GM12878 (cell line): ENCODE results near the gene HIPK4. TPM values are rescaled to one million over a fixed set of nuclear protein-coding genes. Genes with fewer than 3 reads are reported as not detected.

ENCODE experiments used
- ATAC-seq: fragments of 200-7000 bp; cut with Tn5 transposase; 3 replicates; pipeline ENCODE4 v1.9.1; 2020; ENCODE audit warnings: mild to moderate bottlenecking, moderate library complexity
- BruUV-seq: library from RNA; stranded (reverse); fragments of 400-500 nt; replicated peaks from 2 replicates; lab custom pipeline; 2021; lab: Mats Ljungman, UMichigan
- CTCF ChIA-PET: fragments of 300-600 bp; sonication (Branson Sonifier 250); formaldehyde crosslinking; extraction: SDS; loops from one replicate; lab custom pipeline; 2021; ENCODE audit warnings: inconsistent platforms; lab: Yijun Ruan, JAX
- POLR2A ChIA-PET: fragments of 350-600 bp; formaldehyde crosslinking; extraction: SDS; loops from one replicate; lab custom pipeline; 2021; ENCODE audit warnings: inconsistent platforms; lab: Charles Lee
- RAD21 ChIA-PET: fragments of 300-600 bp; sonication (Branson Sonifier 250); formaldehyde crosslinking; loops from one replicate; lab custom pipeline; 2023; ENCODE audit warnings: antibody characterized with exemption; ENCODE audit not compliant: unreplicated experiment; lab: Charles Lee
- SMC1A ChIA-PET: fragments of 300-600 bp; sonication (Branson Sonifier 250); formaldehyde crosslinking; loops from one replicate; lab custom pipeline; 2023; ENCODE audit not compliant: unreplicated experiment, uncharacterized antibody; lab: Charles Lee
- DNase-seq: peaks from one replicate; pipeline ENCODE4 v3.0.0-alpha.2; 2011; ENCODE audit warnings: low read depth, low spot score
- FAIRE-seq: peaks from 3 replicates; lab custom pipeline; 2011; peaks lifted over from hg19 to GRCh38; lab: Jason Lieb, UNC
- H2AFZ ChIP-seq: 2 replicates; pipeline ENCODE4 v1.6.0; 2011; ENCODE audit warnings: low read depth, low read length, control low read depth; ENCODE audit not compliant: control insufficient read depth
- H3K27ac ChIP-seq: 2 replicates; pipeline ENCODE4 v1.5.1; 2011; ENCODE audit warnings: control low read depth; ENCODE audit not compliant: control insufficient read depth, insufficient read depth
- H3K27me3 ChIP-seq, 2 experiments: replicated peaks in 1 of 2; 2 replicates each; pipeline versions ENCODE4 v1.6.0 to v1.6.1; 2011; ENCODE audit warnings: low read length in 1 of 2; ENCODE audit not compliant: control insufficient read depth in 2 of 2, insufficient read depth in 2 of 2
- H3K36me3 ChIP-seq, 2 experiments: 2 replicates each; pipeline ENCODE4 v1.5.1; 2011; ENCODE audit warnings: low read length in 1 of 2; ENCODE audit not compliant: control insufficient read depth in 2 of 2, insufficient read depth in 2 of 2
- H3K4me1 ChIP-seq: 2 replicates; pipeline ENCODE4 v1.6.1; 2011; ENCODE audit warnings: mild to moderate bottlenecking, low read length, moderate library complexity, mixed read lengths; ENCODE audit not compliant: control insufficient read depth, insufficient read depth
- H3K4me2 ChIP-seq: 2 replicates; pipeline ENCODE4 v1.6.0; 2011; ENCODE audit warnings: control low read depth; ENCODE audit not compliant: control insufficient read depth, insufficient read depth
- H3K4me3 ChIP-seq: fragments of 200-600 bp; sonication (generic); 2 replicates; pipeline ENCODE4 v1.5.1; 2016
- H3K79me2 ChIP-seq: 2 replicates; pipeline ENCODE4 v1.6.0; 2011; ENCODE audit warnings: low read length; ENCODE audit not compliant: control insufficient read depth, insufficient read depth
- H3K9ac ChIP-seq: 2 replicates; pipeline ENCODE4 v1.8.0; 2011; ENCODE audit warnings: low read length, control low read depth, mixed read lengths; ENCODE audit not compliant: control insufficient read depth, insufficient read depth
- H3K9me3 ChIP-seq: replicated peaks from 3 replicates; pipeline ENCODE4 v1.5.1; 2011; ENCODE audit warnings: mild to moderate bottlenecking, low read length; ENCODE audit not compliant: control insufficient read depth, insufficient read depth
- H4K20me1 ChIP-seq: 2 replicates; pipeline ENCODE4 v1.6.0; 2011; ENCODE audit not compliant: control insufficient read depth, insufficient read depth
- MYB ChIP-seq: fragments of 150-350 bp; IDR thresholded peaks from 2 replicates; pipeline ENCODE4 v1.6.1; 2014; ENCODE audit warnings: mild to moderate bottlenecking, low read depth, low read length, borderline replicate concordance
- NFYA ChIP-seq: IDR thresholded peaks from 2 replicates; pipeline ENCODE4 v1.6.1; 2011; ENCODE audit warnings: low read depth, mild to moderate bottlenecking, low read length, improper control_type of control experiment, borderline replicate concordance
- NR2C1 ChIP-seq: fragments of 450-650 bp; IDR thresholded peaks from 2 replicates; pipeline ENCODE4 v1.6.1; 2017; ENCODE audit warnings: antibody characterized with exemption, mild to moderate bottlenecking, moderate library complexity
- POLR2AphosphoS2 ChIP-seq: IDR thresholded peaks from 2 replicates; pipeline ENCODE4 v1.6.1; 2011; ENCODE audit warnings: low read depth, mild to moderate bottlenecking, low read length, improper control_type of control experiment, moderate library complexity
- ZSCAN29 ChIP-seq: fragments of 450-650 bp; IDR thresholded peaks from 2 replicates; pipeline ENCODE4 v1.6.1; 2017; ENCODE audit warnings: mild to moderate bottlenecking, moderate library complexity
- WGBS: methylation state at CpG from one replicate; pipeline ENCODE4 v1.1.6; 2016; ENCODE audit warnings: low lambda C conversion rate; ENCODE audit not compliant: insufficient replicate concordance, insufficient coverage; ENCODE audit errors: missing lambda C conversion rate; 5-methylcytosine and 5-hydroxymethylcytosine counted together
- in situ Hi-C: fragments of 300-500 bp; cut with MboI; formaldehyde crosslinking; loops from 9 replicates; pipeline ENCODE4 v1.14.3; 2018; ENCODE audit warnings: mixed read lengths
- intact Hi-C: fragments of 100-400 bp; cut with micrococcal nuclease; formaldehyde crosslinking; loops from one replicate; pipeline ENCODE4 v1.14.2; 2022; ENCODE audit not compliant: unreplicated experiment
- polyA plus RNA-seq, 11 experiments: library from polyadenylated mRNA; depleted of rRNA in 4 of 11; unstranded in 6 of 11; stranded (reverse) in 5 of 11; fragments of >200 nt; fragmentation: Nextera tagmentation in 4 of 11; fragmentation: Illumina TruSeq in 1 of 11; extraction: Ambion mirVana in 4 of 11; extraction: Trizol in 1 of 11; gene quantifications; 1 replicate in 1 of 11; 2 replicates in 10 of 11; pipeline versions ENCODE4 v1.2.1 to v1.2.3, GENCODE V29; 2011 to 2016; ENCODE audit warnings: inconsistent platforms in 2 of 11, missing spikeins in 2 of 11, low read depth in 1 of 11
- total RNA-seq, 4 experiments: library from RNA; depleted of rRNA in 3 of 4; stranded (reverse); fragments of >200 nt in 3 of 4; fragmentation: Illumina TruSeq in 1 of 4; extraction: Trizol in 1 of 4; gene quantifications; 2 replicates each; pipeline versions ENCODE4 v1.2.1 to v1.2.3, GENCODE V29; 2013 to 2021
- TF ChIP-seq, protein P1 (sequence below): IDR thresholded peaks from 2 replicates; pipeline ENCODE4 v1.6.1; 2011; ENCODE audit warnings: mild to moderate bottlenecking, low read depth, low read length, moderate library complexity; ENCODE audit not compliant: insufficient replicate concordance

Gene HIPK4
- total and polyA plus RNA-seq, 10 of the 15 experiments (the other 5 are each of a cell fraction or from before 2014, with no cell fraction given): 0.07 to 0.13 (median 0.08) TPM; not detected in 7

DNA sequence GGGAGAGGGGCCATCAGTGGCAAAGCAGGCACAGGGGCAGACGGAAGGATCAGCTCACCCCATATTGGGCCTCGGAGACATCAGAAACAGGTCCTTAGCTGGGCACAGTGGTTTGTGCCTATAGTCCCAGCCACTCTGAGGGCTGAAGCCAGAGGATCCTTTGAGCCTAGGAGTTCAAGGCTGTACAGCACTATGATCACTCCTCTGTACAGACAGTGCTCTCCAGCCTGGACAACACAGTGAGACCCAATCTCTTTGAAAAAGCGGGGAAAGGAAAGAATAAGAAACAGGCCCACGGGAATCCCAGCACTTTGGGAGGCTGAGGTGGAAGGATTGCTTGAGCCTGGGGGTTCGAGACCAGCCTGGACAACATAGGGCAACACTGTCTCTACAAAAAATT is 29.8 kb upstream of the HIPK4 start:
- no peak overlapping the region for H3K27ac ChIP-seq
- SMC1A ChIA-PET: interaction anchor here (0.7 to 2.3 kb wide), 12 partner anchors 8 to 114 kb away, joined by 3 to 35 read pairs (median 6); partner anchors contain the start of genes BLVRB and SERTAD3
- no peak for FAIRE-seq

More for the DNA sequence above, 29.8 kb upstream of the HIPK4 start:
- ChIA-PET RAD21 (interaction anchor here (0.6 to 2.7 kb wide), 7 partner anchors 8 to 115 kb away, joined by 5 to 35 read pairs (median 15); partner anchors contain the start of genes BLVRB and SERTAD3), POLR2A (interaction anchor here (0.6 to 5.5 kb wide), 10 partner anchors 9 to 24 kb away, joined by 3 to 55 read pairs (median 8); partner anchors contain the start of gene SERTAD3), CTCF (interaction anchor here (1.2 to 7.1 kb wide), 13 partner anchors 9 to 184 kb away, joined by 3 to 67 read pairs (median 8); partner anchors contain the start of genes BLVRB, C19orf47, PLD3 and SERTAD3)
- Histone ChIP-seq H3K4me1 (peaks cover 22% of the 10 kb centered on the region), H3K79me2 (peaks cover 22% of the 10 kb centered on the region), H3K4me2 (no peak overlapping the region), H2AFZ (no peak overlapping the region), H3K27me3 (no peaks in the 10 kb centered on the region), H3K9ac (no peak overlapping the region), H3K4me3 (no peak overlapping the region), H3K9me3 (no peaks in the 10 kb centered on the region), H4K20me1 (no peaks in the 10 kb centered on the region), H3K36me3 (peaks cover 0 to 6% of the 10 kb centered on the region in 2 experiments; a peak in 2 of 4 replicates)
- BruUV-seq: no TSS peak
- ATAC-seq: no peak
- 88% methylated on average over 5 of the region's 5 CpGs for WGBS
- in situ Hi-C loops (no loop called here), intact Hi-C loops (loop anchor here (5.0 kb wide), 1 partner anchor 62 kb away; no protein-coding TSS in a partner anchor)
- TF ChIP-seq, protein P1, sequence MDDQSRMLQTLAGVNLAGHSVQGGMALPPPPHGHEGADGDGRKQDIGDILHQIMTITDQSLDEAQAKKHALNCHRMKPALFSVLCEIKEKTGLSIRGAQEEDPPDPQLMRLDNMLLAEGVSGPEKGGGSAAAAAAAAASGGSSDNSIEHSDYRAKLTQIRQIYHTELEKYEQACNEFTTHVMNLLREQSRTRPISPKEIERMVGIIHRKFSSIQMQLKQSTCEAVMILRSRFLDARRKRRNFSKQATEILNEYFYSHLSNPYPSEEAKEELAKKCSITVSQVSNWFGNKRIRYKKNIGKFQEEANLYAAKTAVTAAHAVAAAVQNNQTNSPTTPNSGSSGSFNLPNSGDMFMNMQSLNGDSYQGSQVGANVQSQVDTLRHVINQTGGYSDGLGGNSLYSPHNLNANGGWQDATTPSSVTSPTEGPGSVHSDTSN: no peak
- TF ChIP-seq MYB (no peak), NR2C1 (no peak), ZSCAN29 (no peak), NFYA (no peak), POLR2AphosphoS2 (no peak)
- DNase-seq: no peak
